ENCODE data around the gene PITPNM2.

PITPNM2 gene

DNA sequence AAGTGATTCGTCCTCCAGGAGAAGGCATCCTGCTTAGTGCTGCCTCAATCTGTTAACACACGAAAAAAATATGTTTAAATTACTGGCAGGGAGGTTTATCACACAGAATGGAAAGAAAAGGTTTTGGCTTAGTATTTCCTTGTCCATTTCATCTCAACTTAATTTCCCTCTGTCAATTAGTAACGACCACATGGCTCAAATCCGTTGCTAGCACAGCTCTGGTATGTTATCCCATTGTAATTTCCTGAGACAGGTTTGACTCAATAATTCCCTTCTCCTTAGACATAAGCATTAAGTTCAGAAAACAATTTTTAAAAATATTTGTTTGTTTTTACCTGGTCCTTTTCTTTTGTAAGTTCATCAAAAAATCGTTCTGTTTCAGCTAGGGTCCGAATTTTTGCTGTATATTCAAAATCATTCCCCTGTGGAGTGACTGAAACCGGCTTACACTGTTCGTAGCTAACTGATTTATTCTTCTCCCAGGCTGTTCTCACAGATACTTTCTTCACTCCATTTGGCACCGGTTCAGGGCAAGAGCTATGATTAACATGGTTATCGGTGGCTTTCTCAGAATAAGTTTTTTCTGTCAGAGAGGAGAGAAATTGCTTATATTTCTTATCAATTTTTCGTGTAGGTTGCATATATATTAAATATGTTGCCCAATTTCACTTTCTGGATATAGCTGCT lies 10.1 kb upstream of the PITPNM2 start:
- H3K36me3 ChIP-seq (ENCODE audit: insufficient read depth, low read length) = peaks cover 11% of the 10 kb centered on the region
- H3K79me2 ChIP-seq (ENCODE audit: control insufficient read depth, insufficient read depth, low read length, unreplicated experiment) = no peaks in the 10 kb centered on the region

DNA sequence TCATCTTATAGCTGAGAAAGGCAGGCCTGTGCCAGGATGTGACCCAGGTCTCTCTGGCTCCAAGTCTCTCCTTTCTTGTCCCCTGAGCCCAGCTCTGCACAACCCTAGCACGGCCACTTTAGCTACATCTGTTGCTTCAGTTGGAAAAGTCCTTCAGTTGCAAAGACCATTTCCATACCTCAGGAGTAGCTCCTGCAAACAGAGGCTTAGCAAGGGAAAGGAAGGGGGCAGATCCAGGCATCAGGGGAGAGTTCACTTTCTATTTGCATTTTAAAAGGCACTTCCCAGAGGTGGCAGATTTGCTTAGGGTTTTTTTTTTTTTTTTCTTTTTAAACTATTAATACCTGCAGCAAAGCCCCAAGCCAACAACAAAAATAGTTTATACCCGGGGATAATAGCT lies 3.0 kb upstream of the PITPNM2 start:
- Histone ChIP-seq H3K4me3 (ENCODE audit: low read depth, low read length) (no peak overlapping the region), H2AFZ (ENCODE audit: low read length, unreplicated experiment) (no peak overlapping the region), H3K4me1 (ENCODE audit: control insufficient read depth, insufficient read depth, low read length, unreplicated experiment) (peaks cover 15% of the 10 kb centered on the region), H3K79me2 (ENCODE audit: control insufficient read depth, insufficient read depth, low read length, unreplicated experiment) (peaks cover 10% of the 10 kb centered on the region), H3K36me3 (ENCODE audit: insufficient read depth, low read length) (no peaks in the 10 kb centered on the region; the same call in 1 of the 2 replicates), H3K27me3 (ENCODE audit: insufficient read depth, low read length) (no peaks in the 10 kb centered on the region), H3K27ac (ENCODE audit: low read depth, low read length) (no peak overlapping the region)

More for the DNA sequence above, 10.1 kb upstream of the PITPNM2 start:
- no peaks in the 10 kb centered on the region for H3K27me3 ChIP-seq (ENCODE audit: insufficient read depth, low read length)
- no peak overlapping the region for H2AFZ ChIP-seq (ENCODE audit: low read length, unreplicated experiment)
- H3K27ac ChIP-seq (ENCODE audit: low read depth, low read length) = no peak overlapping the region
- no peak overlapping the region for H3K4me3 ChIP-seq (ENCODE audit: low read depth, low read length)
- no peaks in the 10 kb centered on the region for H3K4me1 ChIP-seq (ENCODE audit: control insufficient read depth, insufficient read depth, low read length, unreplicated experiment)

DNA sequence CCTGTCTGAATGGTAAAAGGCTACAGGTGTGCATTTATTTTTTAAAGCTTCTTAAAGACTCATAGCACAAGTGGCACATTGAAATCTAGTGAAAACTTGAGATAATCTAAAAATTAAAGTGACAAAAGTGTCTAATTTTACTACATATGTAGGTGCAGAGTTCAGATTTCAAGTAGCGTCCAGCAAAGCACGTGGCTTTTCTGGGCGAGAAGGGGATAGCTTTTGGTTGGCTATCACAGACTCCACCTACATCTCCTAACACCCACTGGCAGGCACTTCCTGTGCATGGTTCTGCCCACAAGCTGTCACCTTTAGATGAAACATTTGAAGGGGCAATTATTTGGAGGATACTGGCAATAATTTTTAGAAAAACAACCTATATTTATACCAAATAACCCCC lies 1.9 kb upstream of the PITPNM2 start:
- H3K27me3 ChIP-seq (ENCODE audit: insufficient read depth, low read length) = no peaks in the 10 kb centered on the region
- H2AFZ ChIP-seq (ENCODE audit: low read length, unreplicated experiment) = no peak overlapping the region
- H3K79me2 ChIP-seq (ENCODE audit: control insufficient read depth, insufficient read depth, low read length, unreplicated experiment) = peaks cover 11% of the 10 kb centered on the region
- no peaks in the 10 kb centered on the region; the same call in 1 of the 2 replicates for H3K36me3 ChIP-seq (ENCODE audit: insufficient read depth, low read length)
- no peak overlapping the region for H3K4me3 ChIP-seq (ENCODE audit: low read depth, low read length)
- no peak overlapping the region for H3K27ac ChIP-seq (ENCODE audit: low read depth, low read length)
- H3K4me1 ChIP-seq (ENCODE audit: control insufficient read depth, insufficient read depth, low read length, unreplicated experiment) = peaks cover 15% of the 10 kb centered on the region

DNA sequence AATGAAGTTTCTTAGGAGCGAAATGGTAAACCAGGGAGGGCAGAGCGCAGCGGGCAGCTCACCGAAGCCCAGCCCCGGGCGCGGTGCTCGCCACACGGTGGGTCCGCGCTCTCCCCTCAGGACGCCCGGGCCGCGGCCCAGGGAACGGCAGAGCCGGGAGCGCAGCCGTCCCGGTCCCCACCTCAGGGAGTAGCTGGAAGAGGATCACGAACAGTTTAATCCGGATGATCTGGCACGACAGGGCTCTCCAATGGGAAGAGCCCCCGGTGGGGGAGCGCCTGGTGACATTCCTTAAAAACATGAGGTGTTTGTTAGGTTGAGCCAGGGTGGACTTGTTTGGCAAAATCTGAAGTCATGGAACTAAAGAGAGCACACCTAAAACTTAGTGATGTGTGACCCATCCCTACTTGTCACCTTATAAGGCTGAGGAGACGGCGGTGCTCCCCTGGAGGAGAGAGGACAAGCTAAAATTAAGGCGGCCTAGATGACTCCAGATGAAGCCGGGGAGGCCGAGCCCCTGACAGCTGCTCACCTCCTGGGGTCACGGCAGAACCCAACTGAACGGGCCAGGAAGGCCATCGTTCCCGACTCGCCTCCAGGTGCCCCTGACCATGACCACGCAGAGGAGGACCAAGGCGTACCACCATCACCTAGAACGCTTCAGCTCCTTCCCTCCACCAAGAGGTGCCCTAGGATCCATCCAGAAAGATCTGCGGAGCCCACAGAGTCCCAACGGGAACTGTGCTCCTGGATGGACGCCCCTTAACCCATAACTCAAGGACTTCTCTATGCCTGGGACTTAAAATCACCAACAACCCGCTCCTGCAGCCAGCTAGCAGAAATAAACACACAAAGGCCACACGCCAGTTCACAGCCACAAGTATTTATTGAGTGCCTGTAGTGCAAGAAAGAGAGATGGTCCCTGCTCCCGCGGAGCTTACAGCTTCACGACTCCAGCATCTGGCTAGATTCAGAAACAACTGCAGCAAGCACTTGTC lies 866 bp upstream of the PITPNM2 start:
- Histone ChIP-seq H2AFZ (ENCODE audit: low read length, unreplicated experiment) (peak overlapping the region; percentile 95), H3K4me3 (ENCODE audit: low read depth, low read length) (peak overlapping the region; percentile 93), H3K27me3 (ENCODE audit: insufficient read depth, low read length) (no peaks in the 10 kb centered on the region), H3K27ac (ENCODE audit: low read depth, low read length) (no peak overlapping the region), H3K4me1 (ENCODE audit: control insufficient read depth, insufficient read depth, low read length, unreplicated experiment) (peaks cover 15% of the 10 kb centered on the region), H3K79me2 (ENCODE audit: control insufficient read depth, insufficient read depth, low read length, unreplicated experiment) (peaks cover 15% of the 10 kb centered on the region), H3K36me3 (ENCODE audit: insufficient read depth, low read length) (no peaks in the 10 kb centered on the region; the same call in 1 of the 2 replicates)

- H3K79me2 ChIP-seq (ENCODE audit: control insufficient read depth, insufficient read depth, low read length, unreplicated experiment) = peaks cover 19% of the 10 kb centered on the region
- H2AFZ ChIP-seq (ENCODE audit: low read length, unreplicated experiment) = peak overlapping the region; percentile 7
- no peaks in the 10 kb centered on the region for H3K27me3 ChIP-seq (ENCODE audit: insufficient read depth, low read length)
- H3K4me3 ChIP-seq (ENCODE audit: low read depth, low read length) = peak overlapping the region; percentile 87
- no peaks in the 10 kb centered on the region for H3K36me3 ChIP-seq (ENCODE audit: insufficient read depth, low read length)
- H3K27ac ChIP-seq (ENCODE audit: low read depth, low read length) = no peak overlapping the region
- H3K4me1 ChIP-seq (ENCODE audit: control insufficient read depth, insufficient read depth, low read length, unreplicated experiment) = peaks cover 15% of the 10 kb centered on the region
These were observed 581 bp downstream of the PITPNM2 start for GRCh38 chr12:123150275-123150743.

DNA sequence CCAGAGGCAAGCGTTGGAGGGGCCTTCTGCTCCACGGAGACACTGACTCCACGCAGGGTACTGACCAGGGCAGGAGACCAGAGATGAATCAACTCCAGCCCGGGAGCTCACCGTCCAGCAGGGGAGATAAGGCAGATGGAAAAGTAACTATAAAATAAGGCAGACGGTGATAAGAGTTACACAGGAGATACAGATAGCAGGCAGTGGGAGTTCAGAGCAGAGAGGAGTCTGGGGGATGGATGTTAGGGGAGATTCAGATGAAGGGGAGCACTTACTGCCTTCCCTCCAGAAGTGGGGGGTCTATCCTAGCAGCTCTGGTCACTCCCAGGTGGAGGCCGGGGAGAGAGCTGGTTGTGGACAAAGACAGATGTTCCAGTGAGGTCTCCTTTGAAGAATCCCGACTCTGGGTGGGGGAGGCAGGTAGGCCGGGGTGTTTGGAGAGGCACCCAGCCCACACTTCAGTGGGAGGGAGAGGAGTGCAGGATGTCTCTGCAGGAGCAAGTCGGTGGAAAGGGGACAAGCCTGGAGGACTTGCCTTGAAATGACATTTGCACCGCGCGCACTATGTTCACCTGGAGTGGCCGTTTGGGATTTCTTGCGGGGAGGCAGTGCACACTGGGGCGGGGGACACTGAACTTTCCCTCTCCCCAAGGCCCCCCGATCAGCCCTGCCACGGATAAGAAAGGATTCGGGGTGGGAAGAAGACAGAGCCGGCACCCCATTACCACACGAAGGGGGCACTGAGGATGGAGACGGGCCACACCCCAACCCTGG lies 1.2 kb downstream of the PITPNM2 start:
- H3K4me1 ChIP-seq (ENCODE audit: control insufficient read depth, insufficient read depth, low read length, unreplicated experiment) = peaks cover 15% of the 10 kb centered on the region
- H3K27ac ChIP-seq (ENCODE audit: low read depth, low read length) = no peak overlapping the region
- peak overlapping the region; percentile 87 for H3K4me3 ChIP-seq (ENCODE audit: low read depth, low read length)
- no peaks in the 10 kb centered on the region for H3K27me3 ChIP-seq (ENCODE audit: insufficient read depth, low read length)
- peaks cover 19% of the 10 kb centered on the region for H3K79me2 ChIP-seq (ENCODE audit: control insufficient read depth, insufficient read depth, low read length, unreplicated experiment)
- peak overlapping the region; percentile 7 for H2AFZ ChIP-seq (ENCODE audit: low read length, unreplicated experiment)
- H3K36me3 ChIP-seq (ENCODE audit: insufficient read depth, low read length) = no peaks in the 10 kb centered on the region

DNA sequence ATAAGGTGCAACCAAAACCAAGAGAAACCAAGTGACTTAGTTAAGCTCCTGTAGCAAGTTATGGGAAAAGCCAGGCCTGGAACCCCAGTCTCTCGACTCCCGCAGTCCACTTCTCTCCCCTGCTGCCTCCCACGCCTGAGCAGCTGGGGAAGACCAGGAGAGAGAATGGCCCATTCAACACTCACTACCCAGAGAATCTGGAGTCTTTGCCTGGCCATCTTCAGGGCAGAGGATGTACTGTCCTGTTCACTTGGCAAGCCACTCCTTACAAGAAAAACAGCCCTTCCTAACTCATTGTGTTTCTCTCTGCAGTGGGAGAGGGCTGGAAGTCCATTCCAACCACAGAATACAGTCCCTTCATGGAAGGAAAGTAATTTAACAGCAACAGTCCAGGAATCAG lies 1.8 kb downstream of the PITPNM2 start:
- Histone ChIP-seq H3K27ac (ENCODE audit: low read depth, low read length) (no peak overlapping the region), H3K27me3 (ENCODE audit: insufficient read depth, low read length) (no peaks in the 10 kb centered on the region), H3K4me1 (ENCODE audit: control insufficient read depth, insufficient read depth, low read length, unreplicated experiment) (peaks cover 15% of the 10 kb centered on the region), H3K79me2 (ENCODE audit: control insufficient read depth, insufficient read depth, low read length, unreplicated experiment) (peaks cover 20% of the 10 kb centered on the region), H3K4me3 (ENCODE audit: low read depth, low read length) (peak overlapping the region; percentile 87), H2AFZ (ENCODE audit: low read length, unreplicated experiment) (no peak overlapping the region), H3K36me3 (ENCODE audit: insufficient read depth, low read length) (no peaks in the 10 kb centered on the region)

DNA sequence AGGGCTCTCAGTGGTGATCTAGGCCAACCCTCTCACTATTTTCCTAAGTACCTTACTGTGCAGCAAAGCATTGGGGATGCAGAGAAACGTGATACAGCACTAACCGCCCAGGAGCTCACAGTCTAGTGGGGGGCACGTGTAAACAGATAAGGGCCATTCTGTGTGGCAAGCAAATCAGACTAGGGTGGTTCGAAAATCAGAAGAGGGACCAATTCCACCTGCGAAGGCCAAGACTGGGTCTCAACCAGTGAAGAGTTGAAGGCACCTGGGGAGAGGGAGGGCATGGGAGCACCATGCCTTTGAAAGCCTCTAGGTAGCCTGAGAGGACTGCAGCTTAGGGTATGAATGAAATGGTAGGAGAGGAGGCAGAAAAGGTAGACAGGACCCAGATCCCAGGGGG lies 2.2 kb downstream of the PITPNM2 start:
- peaks cover 23% of the 10 kb centered on the region for H3K79me2 ChIP-seq (ENCODE audit: control insufficient read depth, insufficient read depth, low read length, unreplicated experiment)
- no peak overlapping the region for H3K27ac ChIP-seq (ENCODE audit: low read depth, low read length)
- H3K36me3 ChIP-seq (ENCODE audit: insufficient read depth, low read length) = no peaks in the 10 kb centered on the region
- H3K27me3 ChIP-seq (ENCODE audit: insufficient read depth, low read length) = no peaks in the 10 kb centered on the region
- H3K4me3 ChIP-seq (ENCODE audit: low read depth, low read length) = no peak overlapping the region
- peaks cover 16% of the 10 kb centered on the region for H3K4me1 ChIP-seq (ENCODE audit: control insufficient read depth, insufficient read depth, low read length, unreplicated experiment)
- H2AFZ ChIP-seq (ENCODE audit: low read length, unreplicated experiment) = no peak overlapping the region

DNA sequence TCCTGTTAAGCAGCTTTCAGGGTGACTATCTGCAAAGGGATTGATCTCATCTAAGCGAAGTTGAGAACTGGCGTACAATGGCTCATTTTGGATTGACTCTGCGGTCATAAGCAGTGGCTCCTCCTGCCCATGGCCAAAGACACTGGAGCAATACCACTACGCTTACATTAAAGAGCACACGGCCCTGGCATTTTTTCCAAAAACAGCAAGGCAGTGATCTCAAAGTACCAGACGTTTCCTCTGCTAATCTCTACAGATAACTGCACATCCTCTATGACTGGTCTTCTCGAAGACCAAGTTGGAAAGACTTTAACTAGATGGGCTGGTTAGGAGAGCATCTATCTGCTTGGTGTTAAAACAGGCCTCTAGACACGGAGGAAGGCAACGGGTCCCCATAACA lies 2.7 kb downstream of the PITPNM2 start:
- H2AFZ ChIP-seq (ENCODE audit: low read length, unreplicated experiment) = no peak overlapping the region
- peaks cover 21% of the 10 kb centered on the region for H3K4me1 ChIP-seq (ENCODE audit: control insufficient read depth, insufficient read depth, low read length, unreplicated experiment)
- no peak overlapping the region for H3K4me3 ChIP-seq (ENCODE audit: low read depth, low read length)
- no peak overlapping the region for H3K27ac ChIP-seq (ENCODE audit: low read depth, low read length)
- no peaks in the 10 kb centered on the region for H3K36me3 ChIP-seq (ENCODE audit: insufficient read depth, low read length)
- peaks cover 26% of the 10 kb centered on the region for H3K79me2 ChIP-seq (ENCODE audit: control insufficient read depth, insufficient read depth, low read length, unreplicated experiment)
- H3K27me3 ChIP-seq (ENCODE audit: insufficient read depth, low read length) = no peaks in the 10 kb centered on the region

GRCh38 chr12:123145211-123145610 lies 5.7 kb downstream of the PITPNM2 start:
- Histone ChIP-seq H3K79me2 (ENCODE audit: control insufficient read depth, insufficient read depth, low read length, unreplicated experiment) (peaks cover 43% of the 10 kb centered on the region), H3K4me3 (ENCODE audit: low read depth, low read length) (no peak overlapping the region), H3K4me1 (ENCODE audit: control insufficient read depth, insufficient read depth, low read length, unreplicated experiment) (peaks cover 46% of the 10 kb centered on the region), H3K27ac (ENCODE audit: low read depth, low read length) (no peak overlapping the region), H2AFZ (ENCODE audit: low read length, unreplicated experiment) (no peak overlapping the region), H3K36me3 (ENCODE audit: insufficient read depth, low read length) (no peaks in the 10 kb centered on the region), H3K27me3 (ENCODE audit: insufficient read depth, low read length) (no peaks in the 10 kb centered on the region)
